Esophagus muscularis mucosa (tissue), 4 donors: ENCODE results near the gene KYNU. TPM values are rescaled to one million over a fixed set of nuclear protein-coding genes. Genes with fewer than 3 reads are reported as not detected.
"Not testable (repeated sequence)": the region's sequence is repeated elsewhere in the genome, so short reads cannot be mapped to it uniquely, and the experiment has no call there.

Experiments used
- DNase-seq: peaks from one replicate; pipeline ENCODE4 v3.0.0-alpha.2; 2017; ENCODE audit errors: extremely low spot score
- H3K27ac ChIP-seq, 4 donors: fragments of 200-600 bp; sonication (generic); replicated peaks in 1 of 4; 1 replicate in 3 of 4; 2 replicates in 1 of 4; pipeline ENCODE4 v1.5.1; 2016 to 2019; ENCODE audit warnings: mild to moderate bottlenecking in 1 of 4
- H3K27me3 ChIP-seq, 4 donors: fragments of 200-600 bp; sonication (generic); one replicate each; pipeline versions ENCODE4 v1.5.1 to v1.6.0; 2016 to 2019
- H3K36me3 ChIP-seq, 4 donors: fragments of 200-600 bp; sonication (generic); one replicate each; pipeline ENCODE4 v1.5.1; 2016 to 2019
- H3K4me1 ChIP-seq, 4 donors: fragments of 200-600 bp; sonication (generic); one replicate each; pipeline ENCODE4 v1.5.1; 2016 to 2019
- H3K4me3 ChIP-seq, 4 donors: fragments of 200-600 bp; sonication (generic); 1 replicate in 2 of 4; 2 replicates in 2 of 4; pipeline ENCODE4 v1.5.1; 2016 to 2019; ENCODE audit warnings: mild to moderate bottlenecking in 4 of 4, moderate library complexity in 1 of 4
- H3K9me3 ChIP-seq, 4 donors: fragments of 200-600 bp; sonication (generic); 1 replicate in 3 of 4; 2 replicates in 1 of 4; pipeline ENCODE4 v1.5.1; 2016 to 2019
- EP300 ChIP-seq: sonication (generic); formaldehyde crosslinking; IDR thresholded peaks from one replicate; pipeline ENCODE4 v1.6.1; 2017; ENCODE audit warnings: antibody characterized with exemption
- POLR2A ChIP-seq: fragments of 450-650 bp; IDR thresholded peaks from one replicate; pipeline ENCODE4 v1.6.1; 2017; ENCODE audit warnings: antibody characterized with exemption, moderate library complexity, mild to moderate bottlenecking, low read depth
- POLR2AphosphoS5 ChIP-seq, 2 donors: sonication (generic); formaldehyde crosslinking; IDR thresholded peaks; one replicate each; pipeline ENCODE4 v1.6.1; 2017; ENCODE audit warnings: antibody characterized with exemption in 2 of 2
- WGBS: methylation state at CpG from one replicate; pipeline ENCODE4 v1.1.5; 2018; 5-methylcytosine and 5-hydroxymethylcytosine counted together
- intact Hi-C: fragments of 100-400 bp; cut with DNase I; formaldehyde crosslinking; loops from one replicate; pipeline ENCODE4 v1.15.1; 2023
- total RNA-seq, 4 donors: library from RNA; depleted of rRNA; stranded (reverse); fragments of >200 nt; gene quantifications; one replicate each; pipeline versions ENCODE4 v1.1.0 to v1.2.1, GENCODE V29; 2016
- TF ChIP-seq, protein P1 (sequence below), 3 experiments: fragments of 200-600 bp in 2 of 3; fragments of 450-650 bp in 1 of 3; sonication (generic) in 2 of 3; IDR thresholded peaks; one replicate each; pipeline ENCODE4 v1.5.1; 2017 to 2019; ENCODE audit warnings: antibody characterized with exemption in 3 of 3, mild to moderate bottlenecking in 2 of 3, moderate library complexity in 1 of 3

The KYNU gene
- total RNA-seq, 4 donors from 2014 or later: 1.2 to 9.4 (median 3.9) TPM

DNA sequence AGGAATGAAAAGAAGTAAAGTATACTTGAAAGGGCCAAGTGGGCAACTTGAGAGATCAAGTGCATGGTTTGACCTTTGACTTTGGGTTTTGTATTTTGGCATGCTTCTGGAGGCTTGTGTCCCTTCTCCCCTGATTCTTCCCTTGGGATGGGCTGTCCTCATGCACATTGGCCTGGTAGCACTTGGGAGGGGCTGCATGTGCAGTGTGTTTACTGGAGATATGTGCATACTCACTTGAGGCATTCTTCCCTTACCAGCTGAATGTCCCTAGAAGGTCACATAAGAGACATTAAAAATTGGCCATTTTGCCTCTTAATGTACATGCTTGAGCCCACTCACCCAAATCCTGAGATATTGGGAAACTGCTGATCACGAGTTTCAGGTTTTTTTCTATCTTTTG is 65.2 kb downstream of the KYNU start:
- Histone ChIP-seq H3K4me1 (no peaks in the 10 kb centered on the region), H3K4me3 (no peak overlapping the region), H3K36me3 (no peaks in the 10 kb centered on the region), H3K27me3 (no peaks in the 10 kb centered on the region), H3K9me3 (no peaks in the 10 kb centered on the region), H3K27ac (no peak overlapping the region)
- TF ChIP-seq, protein P1, sequence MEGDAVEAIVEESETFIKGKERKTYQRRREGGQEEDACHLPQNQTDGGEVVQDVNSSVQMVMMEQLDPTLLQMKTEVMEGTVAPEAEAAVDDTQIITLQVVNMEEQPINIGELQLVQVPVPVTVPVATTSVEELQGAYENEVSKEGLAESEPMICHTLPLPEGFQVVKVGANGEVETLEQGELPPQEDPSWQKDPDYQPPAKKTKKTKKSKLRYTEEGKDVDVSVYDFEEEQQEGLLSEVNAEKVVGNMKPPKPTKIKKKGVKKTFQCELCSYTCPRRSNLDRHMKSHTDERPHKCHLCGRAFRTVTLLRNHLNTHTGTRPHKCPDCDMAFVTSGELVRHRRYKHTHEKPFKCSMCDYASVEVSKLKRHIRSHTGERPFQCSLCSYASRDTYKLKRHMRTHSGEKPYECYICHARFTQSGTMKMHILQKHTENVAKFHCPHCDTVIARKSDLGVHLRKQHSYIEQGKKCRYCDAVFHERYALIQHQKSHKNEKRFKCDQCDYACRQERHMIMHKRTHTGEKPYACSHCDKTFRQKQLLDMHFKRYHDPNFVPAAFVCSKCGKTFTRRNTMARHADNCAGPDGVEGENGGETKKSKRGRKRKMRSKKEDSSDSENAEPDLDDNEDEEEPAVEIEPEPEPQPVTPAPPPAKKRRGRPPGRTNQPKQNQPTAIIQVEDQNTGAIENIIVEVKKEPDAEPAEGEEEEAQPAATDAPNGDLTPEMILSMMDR (IDR thresholded peaks at IDR 0.05): no peak
- TF ChIP-seq POLR2AphosphoS5 (IDR thresholded peaks at IDR 0.05) (no peak), EP300 (no peak), POLR2A (no peak)
- 71% methylated on average over 1 of the region's 1 CpG for WGBS
- intact Hi-C loops: no loop called here
- DNase-seq: no peak

DNA sequence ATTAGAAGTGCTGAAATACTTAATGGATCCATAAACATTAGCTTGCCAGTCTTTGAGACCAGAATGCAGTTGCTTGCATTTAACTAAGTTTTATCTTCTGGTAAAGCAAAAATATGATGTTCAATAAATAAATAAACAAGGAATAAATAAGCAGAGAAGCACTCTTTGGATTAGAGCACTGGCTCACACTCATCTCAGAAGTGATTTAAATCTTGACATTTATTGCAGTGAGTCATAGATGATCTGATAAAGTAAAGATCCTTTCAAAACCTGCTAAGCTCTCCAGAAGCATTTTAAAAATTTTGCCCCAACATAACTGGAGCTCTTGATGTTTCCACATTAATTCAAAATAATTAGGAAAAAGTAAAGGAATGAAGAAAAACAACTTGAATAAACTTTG is 66.8 kb downstream of the KYNU start:
- no peak overlapping the region for H3K4me3 ChIP-seq
- no peaks in the 10 kb centered on the region for H3K36me3 ChIP-seq
- no peaks in the 10 kb centered on the region for H3K27me3 ChIP-seq
- DNase-seq: no peak
- no peaks in the 10 kb centered on the region for H3K9me3 ChIP-seq
- intact Hi-C loops: no loop called here
- TF ChIP-seq, protein P1 (IDR thresholded peaks at IDR 0.05): no peak
- TF ChIP-seq EP300 (no peak), POLR2AphosphoS5 (IDR thresholded peaks at IDR 0.05) (no peak), POLR2A (no peak)
- H3K4me1 ChIP-seq: no peaks in the 10 kb centered on the region
- H3K27ac ChIP-seq: no peak overlapping the region

DNA sequence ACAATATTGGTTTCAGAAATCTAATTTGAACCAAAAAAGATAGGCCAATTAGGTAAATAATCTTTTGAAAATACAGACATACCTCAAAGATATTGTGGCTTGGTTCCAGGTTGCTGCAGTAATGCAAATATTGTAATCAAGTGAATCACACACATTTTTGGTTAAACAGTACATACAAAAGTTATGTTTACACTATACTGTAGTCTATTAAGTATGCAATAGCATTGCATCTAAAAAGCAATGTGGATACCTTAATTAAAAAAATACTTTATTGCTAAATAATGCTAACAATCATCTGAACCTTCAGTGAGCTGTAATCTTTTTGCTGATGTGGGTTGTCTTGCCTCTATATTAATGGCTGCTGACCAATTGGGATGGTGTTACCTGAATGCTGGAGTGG is 67.3 kb downstream of the KYNU start:
- Histone ChIP-seq H3K9me3 (no peaks in the 10 kb centered on the region), H3K27me3 (no peaks in the 10 kb centered on the region), H3K36me3 (no peaks in the 10 kb centered on the region), H3K4me1 (no peaks in the 10 kb centered on the region), H3K27ac (no peak overlapping the region), H3K4me3 (no peak overlapping the region)
- TF ChIP-seq EP300 (no peak), POLR2A (no peak), POLR2AphosphoS5 (IDR thresholded peaks at IDR 0.05) (no peak)
- TF ChIP-seq, protein P1 (IDR thresholded peaks at IDR 0.05): no peak
- DNase-seq: no peak
- intact Hi-C loops: no loop called here

DNA sequence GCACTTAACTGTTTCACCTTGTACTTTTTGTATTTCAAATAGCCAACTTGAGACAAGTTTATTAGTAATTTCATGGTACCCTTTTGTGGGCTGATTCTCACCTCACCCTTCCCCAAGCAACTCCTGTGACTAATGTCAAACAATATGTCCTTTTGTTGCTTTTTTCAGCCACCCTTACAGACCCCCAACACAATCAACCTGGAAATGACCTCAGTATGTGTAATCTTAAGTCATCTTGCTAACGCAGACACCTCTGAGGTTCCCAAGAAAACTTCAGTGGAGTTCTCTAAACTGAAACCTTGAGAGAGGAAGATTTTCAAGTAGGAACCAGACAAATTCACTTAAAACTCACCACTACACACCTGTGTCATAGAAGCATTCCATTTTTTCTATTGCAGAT is 69.5 kb downstream of the KYNU start:
- TF ChIP-seq POLR2AphosphoS5 (IDR thresholded peaks at IDR 0.05) (no peak), EP300 (no peak), POLR2A (no peak)
- TF ChIP-seq, protein P1 (IDR thresholded peaks at IDR 0.05): no peak
- Histone ChIP-seq H3K9me3 (no peaks in the 10 kb centered on the region), H3K4me3 (no peak overlapping the region), H3K27ac (no peak overlapping the region), H3K4me1 (no peaks in the 10 kb centered on the region), H3K27me3 (no peaks in the 10 kb centered on the region), H3K36me3 (no peaks in the 10 kb centered on the region)
- intact Hi-C loops: no loop called here
- 29% methylated on average over 1 of the region's 1 CpG for WGBS
- no peak for DNase-seq

DNA sequence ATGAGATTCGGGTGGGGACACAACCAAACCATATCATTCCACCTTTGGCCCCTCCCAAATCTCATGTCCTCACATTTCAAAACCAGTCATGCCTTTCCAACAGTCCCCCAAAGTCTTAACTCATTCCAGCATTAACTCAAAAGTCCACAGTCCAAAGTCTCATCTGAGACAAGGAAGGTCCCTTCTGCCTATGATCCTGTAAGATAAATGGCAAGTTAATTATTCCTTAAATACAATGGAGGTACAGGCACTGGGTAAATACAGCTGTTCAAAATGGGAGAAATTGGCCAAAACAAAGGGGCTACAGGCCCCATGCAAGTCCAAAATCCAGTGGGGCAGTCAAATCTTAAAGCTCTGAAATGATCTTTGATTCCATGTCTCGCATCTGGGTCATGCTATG is 71.3 kb downstream of the KYNU start:
- H3K9me3 ChIP-seq, H3K4me1 ChIP-seq, H3K27me3 ChIP-seq, H3K27ac ChIP-seq, H3K4me3 ChIP-seq, H3K36me3 ChIP-seq, DNase-seq, intact Hi-C loops: not testable (repeated sequence)
- WGBS: 88% methylated on average over 2 of the region's 2 CpGs

DNA sequence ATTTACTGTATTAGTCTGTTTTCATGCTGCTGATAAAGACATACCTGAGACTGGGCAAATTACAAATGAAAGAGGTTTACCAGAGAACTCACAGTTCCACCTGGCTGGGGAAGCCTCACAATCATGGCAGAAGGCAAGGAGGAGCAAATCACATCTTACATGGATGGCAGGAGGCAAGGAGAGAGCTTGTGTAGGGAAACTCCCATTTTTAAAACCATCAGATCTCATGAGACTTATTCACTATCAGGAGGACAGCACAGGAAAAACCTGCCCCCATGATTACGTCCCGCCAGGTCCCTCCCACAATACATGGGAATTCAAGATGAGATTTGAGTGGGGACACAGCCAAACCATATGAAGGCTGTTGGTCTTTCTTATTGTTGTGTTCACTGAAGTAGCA is 72.9 kb downstream of the KYNU start:
- intact Hi-C loops, H3K4me3 ChIP-seq, H3K27me3 ChIP-seq, H3K9me3 ChIP-seq, H3K36me3 ChIP-seq, H3K27ac ChIP-seq, H3K4me1 ChIP-seq, DNase-seq: not testable (repeated sequence)
- WGBS: 92% methylated on average over 2 of the region's 2 CpGs
